Motor neuron (in vitro differentiated cells): ENCODE results near the gene DAAM2. TPM values are rescaled to one million over a fixed set of nuclear protein-coding genes. Genes with fewer than 3 reads are reported as not detected.
A peak's percentile ranks its signal among the peaks of the same experiment; 100 is the strongest.

Experiments
- ATAC-seq, 8 experiments: fragments of 200-7000 bp; cut with Tn5 transposase; replicated peaks in 6 of 8; 2 replicates each; pipeline ENCODE4 v1.8.0; 2021; ENCODE audit warnings: mild to moderate bottlenecking in 8 of 8, moderate library complexity in 8 of 8
- H3K27ac ChIP-seq, 2 donors: fragments of 250-450 bp; sonication (Bioruptor Pico); 2 replicates each; pipeline ENCODE4 v1.9.0; 2021; ENCODE audit warnings: antibody characterized with exemption in 2 of 2, mild to moderate bottlenecking in 2 of 2, moderate library complexity in 1 of 2
- H3K4me1 ChIP-seq, 2 donors: fragments of 250-450 bp; sonication (Bioruptor Pico); replicated peaks in 1 of 2; 2 replicates each; pipeline ENCODE4 v1.6.1; 2021; ENCODE audit warnings: antibody characterized with exemption in 2 of 2, mild to moderate bottlenecking in 2 of 2, moderate library complexity in 1 of 2
- H3K4me3 ChIP-seq, 5 donors: fragments of 250-450 bp; sonication (Bioruptor Pico); 2 replicates each; pipeline ENCODE4 v1.9.0; 2021; ENCODE audit warnings: antibody characterized with exemption in 5 of 5, mild to moderate bottlenecking in 5 of 5, moderate library complexity in 4 of 5
- WGBS, 10 experiments: fragments of 450-650 bp; shearing (Covaris generic); methylation state at CpG; one replicate each; pipeline ENCODE4 v1.0.0; 2022; 5-methylcytosine and 5-hydroxymethylcytosine counted together
- in situ Hi-C, 9 experiments: fragments of 400-800 bp; cut with MboI; loops; one replicate each; pipeline ENCODE4 v1.15.0; 2021; ENCODE audit warnings: low sequenced_read_pairs in 9 of 9, low pct_unique_long_range_greater_than_20kb in 2 of 9; ENCODE audit not compliant: unreplicated experiment in 9 of 9
- total RNA-seq, 8 experiments: library from RNA; unstranded; fragments of 300-600 nt; gene quantifications; 2 replicates each; pipeline versions ENCODE4 v1.2.3 to v1.2.4, GENCODE V29; 2022

Gene DAAM2
- total RNA-seq, 8 experiments from 2014 or later = 0.60 to 11.3 (median 2.4) TPM

DNA sequence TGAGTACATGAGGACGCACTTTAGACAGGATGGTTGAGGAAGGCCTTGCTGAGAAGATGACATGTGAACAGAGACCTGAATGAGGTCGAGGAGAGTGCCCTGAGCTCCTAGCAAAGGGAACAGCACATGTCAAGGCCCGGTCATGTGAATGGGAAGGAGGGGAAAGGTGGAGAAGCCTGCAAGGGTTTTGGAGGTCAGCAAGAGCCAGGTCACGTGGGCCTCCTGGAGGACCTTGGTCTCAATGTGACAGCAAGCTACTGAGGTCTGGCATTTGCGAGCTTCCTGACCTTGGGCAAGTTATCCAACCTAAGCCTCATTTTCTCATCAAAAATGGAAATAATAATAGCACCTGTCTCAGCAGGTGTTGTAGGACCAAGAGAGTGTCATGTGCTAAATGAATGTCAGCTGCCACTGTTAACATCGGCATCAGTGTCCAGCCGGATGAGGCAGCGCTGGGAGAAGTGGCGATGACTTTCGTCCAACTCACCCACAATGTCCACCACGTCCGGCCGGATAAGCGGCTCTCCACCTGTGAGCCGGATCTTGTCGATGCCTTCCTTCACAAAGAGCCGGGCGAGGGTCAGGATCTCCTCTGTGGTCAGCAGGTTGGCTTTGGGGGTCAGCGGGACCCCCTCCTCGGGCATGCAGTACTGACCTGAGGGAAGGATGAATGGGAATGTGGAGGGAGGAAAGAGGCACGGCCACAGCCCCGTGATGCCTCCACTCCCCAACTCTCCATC, 133.2 kb downstream of the DAAM2 start:
- H3K27ac ChIP-seq = no peak overlapping the region
- ATAC-seq = no peak
- 80 to 100% (median 93%) methylated on average over 1 to 15 of the region's 22 CpGs for WGBS, 10 experiments
- H3K4me3 ChIP-seq = no peak overlapping the region
- H3K4me1 ChIP-seq = no peaks in the 10 kb centered on the region
- in situ Hi-C loops = no loop called here

DNA sequence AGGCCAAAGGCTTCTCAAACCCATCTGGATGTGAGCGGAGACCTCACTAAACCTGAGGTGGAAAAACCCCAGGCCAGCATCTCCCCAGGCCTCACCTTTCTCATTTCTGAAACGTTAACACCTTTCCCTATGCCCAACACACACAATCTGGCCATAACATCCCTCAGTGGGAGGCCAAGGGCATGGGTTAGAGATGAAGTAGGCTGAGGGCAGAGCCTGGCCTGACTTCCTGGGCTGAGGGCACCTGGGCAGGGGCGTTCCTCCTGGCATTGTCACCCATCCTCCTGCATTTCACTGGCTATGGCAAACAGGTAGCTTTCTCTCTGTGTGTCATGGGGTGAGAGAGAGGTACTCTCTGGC, 133.7 kb downstream of the DAAM2 start:
- in situ Hi-C loops = no loop called here
- Histone ChIP-seq H3K27ac (no peak overlapping the region), H3K4me3 (no peak overlapping the region), H3K4me1 (no peaks in the 10 kb centered on the region)
- no peak for ATAC-seq
- 84 to 100% (median 100%) methylated on average over 1 to 3 of the region's 3 CpGs; no CpG with 5 or more reads in 3 of the 10 experiments for whole genome bisulfite sequencing, 10 experiments

DNA sequence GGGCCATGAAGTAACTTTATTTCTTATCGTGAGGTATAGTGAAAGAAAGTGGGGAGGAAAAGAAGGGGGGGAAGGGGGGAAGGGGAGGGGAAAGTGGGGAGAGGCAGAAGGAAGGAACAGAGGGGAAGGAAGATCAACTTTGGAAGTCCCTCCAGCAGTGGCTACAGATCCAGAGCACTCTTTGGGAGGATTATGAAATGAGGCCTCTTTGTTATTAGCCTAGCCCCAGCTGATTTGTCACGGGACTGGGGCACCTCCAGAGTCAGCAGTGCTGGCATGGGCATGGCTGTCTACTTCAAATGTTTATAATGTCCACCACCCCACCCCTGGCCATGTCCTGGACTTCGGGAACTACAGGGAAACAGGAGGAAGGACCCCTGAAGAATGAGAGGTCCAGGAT, 134.5 kb downstream of the DAAM2 start:
- in situ Hi-C loops = no loop called here
- 92 to 100% (median 100%) methylated on average over 1 to 2 of the region's 3 CpGs; no CpG with 5 or more reads in 4 of the 10 experiments for WGBS, 10 experiments
- no peak for ATAC-seq
- Histone ChIP-seq H3K4me1 (no peaks in the 10 kb centered on the region), H3K4me3 (no peak overlapping the region), H3K27ac (no peak overlapping the region)

DNA sequence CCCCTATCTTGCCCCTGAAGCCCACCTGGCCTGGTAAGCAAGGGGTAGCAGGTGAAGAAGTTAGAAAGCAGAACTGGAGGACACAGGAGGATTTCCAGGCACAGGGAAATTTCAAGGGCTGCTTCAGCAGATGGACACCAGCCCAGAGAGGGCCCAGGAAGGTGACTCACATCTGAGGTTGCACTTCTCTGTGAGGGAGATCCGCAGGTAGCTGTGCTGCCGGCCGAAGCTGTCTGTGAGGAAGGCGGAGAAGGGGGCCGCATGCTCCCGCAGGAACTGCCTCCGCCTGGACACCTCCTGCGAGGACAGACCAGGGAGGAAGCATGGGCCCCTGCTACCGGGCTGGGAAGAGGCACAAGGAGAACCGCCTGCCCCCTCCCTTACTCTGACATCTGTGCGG, 135.0 kb downstream of the DAAM2 start:
- ATAC-seq = peak in 1 of 8 experiments; percentile 5
- Histone ChIP-seq H3K4me3 (no peak overlapping the region), H3K27ac (no peak overlapping the region), H3K4me1 (peaks cover 0 to 1% of the 10 kb centered on the region in 2 donors)
- 83 to 100% (median 93%) methylated on average over 1 to 7 of the region's 11 CpGs; no CpG with 5 or more reads in 7 of the 10 experiments for WGBS, 10 experiments
- in situ Hi-C loops = no loop called here

DNA sequence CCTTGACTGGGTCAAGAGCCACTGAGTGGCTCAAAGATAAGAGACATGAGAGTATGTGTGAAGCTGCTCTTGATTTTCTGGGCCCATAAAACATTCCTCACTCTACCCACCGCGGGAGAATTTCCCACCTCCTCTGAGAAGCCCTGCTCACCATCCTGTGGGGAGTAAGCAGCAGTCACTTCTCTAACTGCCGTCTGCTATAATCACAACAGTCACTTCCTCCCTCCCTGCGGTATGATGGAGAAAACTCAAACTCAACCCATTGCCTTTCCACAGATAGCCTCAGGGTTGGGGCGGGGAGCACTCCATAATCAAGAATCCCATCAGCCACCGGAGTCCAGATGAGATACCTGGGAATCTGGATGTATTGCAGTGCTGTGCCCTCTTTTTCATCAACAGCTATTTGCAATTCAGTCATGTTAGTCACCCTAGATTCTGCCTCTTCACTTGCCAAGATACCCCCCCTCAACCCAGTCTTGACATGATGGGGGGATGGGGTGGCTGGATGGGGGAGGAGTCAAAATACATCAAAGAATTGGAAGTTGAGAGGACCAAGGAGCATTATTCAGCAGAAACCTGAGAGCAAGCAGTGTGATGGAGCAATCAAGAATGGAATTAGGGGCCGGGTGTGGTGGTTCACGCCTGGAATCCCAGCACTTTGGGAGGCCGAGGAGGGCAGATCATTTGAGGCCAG, 137.0 kb downstream of the DAAM2 start:
- H3K4me3 ChIP-seq = no peak overlapping the region
- in situ Hi-C loops = no loop called here
- WGBS, 10 experiments = 15 to 100% (median 75%) methylated on average over 1 to 6 of the region's 9 CpGs; no CpG with 5 or more reads in 2 of the 10 experiments
- ATAC-seq = peak in 2 of 8 experiments; percentile 23 to 33
- no peak overlapping the region for H3K27ac ChIP-seq
- peaks cover 7 to 15% of the 10 kb centered on the region in 2 donors for H3K4me1 ChIP-seq

DNA sequence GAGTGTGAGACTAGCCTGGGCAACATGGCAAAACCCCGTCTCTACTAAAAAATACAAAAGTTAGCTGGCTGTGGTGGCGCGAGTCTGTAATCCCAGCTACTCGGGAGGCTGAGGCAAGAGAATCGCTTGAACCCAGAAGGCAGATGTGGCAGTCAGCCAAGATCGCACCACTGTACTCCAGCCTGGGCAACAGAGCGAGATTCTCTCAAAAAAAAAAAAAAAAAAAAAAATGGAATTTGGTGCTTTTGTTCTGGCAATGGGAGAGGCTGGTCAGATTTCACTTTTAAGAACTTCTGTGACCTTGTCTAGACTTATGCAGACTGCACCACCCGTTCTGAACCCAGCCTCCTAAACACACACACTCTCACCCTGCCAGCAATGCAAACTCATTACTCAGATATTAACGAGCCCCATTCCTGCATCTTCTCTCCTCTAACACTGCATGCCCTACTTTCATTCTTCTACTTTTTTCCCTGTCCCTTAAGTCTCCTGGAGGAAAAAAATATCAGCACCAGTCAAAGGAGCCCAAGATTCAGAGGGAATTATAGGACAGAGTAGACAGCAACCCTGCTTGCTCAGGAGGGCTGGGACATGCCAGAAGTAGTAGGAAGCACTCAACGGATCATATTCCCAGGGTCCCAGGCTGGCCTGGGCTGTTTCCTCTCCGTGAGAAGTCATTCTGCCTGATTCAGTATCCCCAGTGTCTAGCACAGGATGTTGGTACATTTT, 137.7 kb downstream of the DAAM2 start:
- in situ Hi-C loops = no loop called here
- peak in 3 of 8 experiments; percentile 31 to 59 (median 35) for ATAC-seq
- peaks cover 7 to 15% of the 10 kb centered on the region in 2 donors for H3K4me1 ChIP-seq
- no peak overlapping the region for H3K4me3 ChIP-seq
- H3K27ac ChIP-seq = no peak overlapping the region
- 0 to 100% (median 80%) methylated on average over 2 to 8 of the region's 11 CpGs; no CpG with 5 or more reads in 2 of the 10 experiments for WGBS, 10 experiments

DNA sequence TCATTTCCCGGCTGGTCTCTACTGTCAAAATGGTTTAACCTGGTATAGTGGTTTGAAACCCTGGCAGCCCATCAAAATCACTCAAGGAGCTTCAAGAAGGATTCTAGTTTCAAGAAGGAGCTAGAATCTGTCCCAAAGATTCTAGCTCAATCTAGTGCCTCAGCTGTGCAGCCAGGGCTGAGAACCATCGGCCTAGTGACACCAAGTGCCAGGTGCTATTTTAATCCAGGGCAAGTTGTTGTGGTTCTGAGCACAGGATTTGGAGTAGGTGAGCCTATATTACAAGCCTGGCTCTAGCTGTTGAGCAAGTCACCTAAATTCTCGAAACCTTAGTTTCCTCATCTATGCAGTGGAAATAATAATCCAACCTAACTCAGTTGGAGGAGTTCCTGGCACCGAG, 138.4 kb downstream of the DAAM2 start:
- no peak overlapping the region for H3K27ac ChIP-seq
- no peak for ATAC-seq
- peaks cover 7 to 15% of the 10 kb centered on the region in 2 donors for H3K4me1 ChIP-seq
- whole genome bisulfite sequencing, 10 experiments = 50 to 100% (median 98%) methylated on average over 1 to 4 of the region's 4 CpGs; no CpG with 5 or more reads in 2 of the 10 experiments
- in situ Hi-C loops = no loop called here
- H3K4me3 ChIP-seq = no peak overlapping the region

DNA sequence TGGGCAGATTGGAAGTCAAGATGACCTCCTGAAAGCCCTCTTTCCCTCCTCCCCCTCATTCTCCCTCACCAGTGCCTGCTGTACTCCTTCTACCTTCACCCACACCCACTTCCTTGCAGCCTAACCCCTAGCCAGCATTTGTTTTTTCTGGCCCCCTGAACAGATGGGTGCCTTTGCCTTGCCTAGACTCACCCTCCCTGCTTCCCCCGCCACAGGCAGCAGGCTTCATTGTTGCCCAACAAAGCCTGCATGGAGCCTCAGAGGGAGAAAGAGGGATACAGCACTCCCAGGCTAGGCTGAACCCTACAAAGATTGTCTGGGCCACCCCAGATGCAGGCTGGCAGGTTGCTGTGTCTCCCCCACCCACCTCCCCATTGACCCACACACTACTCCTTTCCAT, 139.4 kb downstream of the DAAM2 start:
- no peak overlapping the region for H3K4me3 ChIP-seq
- peaks cover 7 to 15% of the 10 kb centered on the region in 2 donors for H3K4me1 ChIP-seq
- in situ Hi-C loops = no loop called here
- no peak for ATAC-seq
- no peak overlapping the region for H3K27ac ChIP-seq
- WGBS, 10 experiments = 80 to 100% (median 100%) methylated on average over 1 of the region's 1 CpG; no CpG with 5 or more reads in 7 of the 10 experiments

DNA sequence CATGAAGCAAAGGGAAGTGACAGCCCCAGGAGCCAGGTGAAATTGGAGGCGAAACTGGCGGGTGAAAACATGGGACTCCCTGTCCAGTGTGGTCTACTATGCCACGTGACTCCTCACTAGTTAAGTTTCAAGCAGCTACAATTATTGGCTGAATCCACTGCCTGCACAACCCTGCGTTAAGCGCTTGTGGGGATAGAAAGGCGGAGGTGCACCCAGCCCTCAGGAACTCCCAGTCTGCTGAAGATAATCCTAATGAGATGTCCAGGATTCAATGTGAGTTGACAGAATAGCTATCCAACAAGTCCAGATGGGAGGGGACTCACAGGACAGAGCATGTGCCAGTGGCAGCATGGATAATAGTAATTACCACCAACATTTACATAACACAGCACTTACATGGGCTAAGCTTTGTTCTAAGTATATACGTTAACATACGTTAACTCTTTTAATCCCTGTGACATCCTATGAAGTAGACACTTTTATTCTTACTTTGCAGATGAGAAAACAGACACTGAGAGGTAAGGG, 140.3 kb downstream of the DAAM2 start:
- no peak overlapping the region for H3K27ac ChIP-seq
- ATAC-seq = peak in 4 of 8 experiments; percentile 1 to 35 (median 22)
- in situ Hi-C loops = no loop called here
- peaks cover 7 to 15% of the 10 kb centered on the region in 2 donors for H3K4me1 ChIP-seq
- H3K4me3 ChIP-seq = no peak overlapping the region
- WGBS, 10 experiments = 47 to 100% (median 83%) methylated on average over 1 to 8 of the region's 8 CpGs; no CpG with 5 or more reads in 1 of the 10 experiments

DNA sequence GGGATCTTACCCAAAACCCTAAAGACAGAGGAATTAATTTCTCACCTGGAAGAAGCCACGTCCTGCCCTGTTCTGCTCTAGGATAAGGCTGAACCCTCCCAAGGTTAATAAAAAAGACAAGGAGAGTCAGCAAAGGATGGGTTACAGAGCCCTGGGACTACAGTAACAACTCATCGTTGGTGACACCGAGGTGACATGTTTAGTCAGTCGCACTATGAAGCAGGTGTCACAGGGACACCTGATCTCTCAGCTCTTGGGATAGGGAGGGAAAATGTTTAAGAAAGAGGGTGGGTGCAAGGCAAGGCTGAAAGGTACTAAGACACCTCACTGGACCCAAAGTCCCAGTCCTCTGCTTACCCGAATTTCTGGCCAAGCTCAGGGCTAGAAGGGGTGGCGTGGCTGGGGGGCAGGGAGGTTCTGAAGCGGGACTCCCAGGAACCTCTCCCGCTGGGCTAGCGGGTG, 141.5 kb downstream of the DAAM2 start:
- Histone ChIP-seq H3K27ac (no peak overlapping the region), H3K4me1 (peaks cover 7 to 15% of the 10 kb centered on the region in 2 donors), H3K4me3 (peak overlapping the region; percentile 54 to 85 (median 65))
- 8 to 100% (median 33%) methylated on average over 1 to 6 of the region's 9 CpGs; no CpG with 5 or more reads in 3 of the 10 experiments for WGBS, 10 experiments
- peak in 3 of 8 experiments; percentile 1 to 10 (median 4) for ATAC-seq
- in situ Hi-C loops = no loop called here

DNA sequence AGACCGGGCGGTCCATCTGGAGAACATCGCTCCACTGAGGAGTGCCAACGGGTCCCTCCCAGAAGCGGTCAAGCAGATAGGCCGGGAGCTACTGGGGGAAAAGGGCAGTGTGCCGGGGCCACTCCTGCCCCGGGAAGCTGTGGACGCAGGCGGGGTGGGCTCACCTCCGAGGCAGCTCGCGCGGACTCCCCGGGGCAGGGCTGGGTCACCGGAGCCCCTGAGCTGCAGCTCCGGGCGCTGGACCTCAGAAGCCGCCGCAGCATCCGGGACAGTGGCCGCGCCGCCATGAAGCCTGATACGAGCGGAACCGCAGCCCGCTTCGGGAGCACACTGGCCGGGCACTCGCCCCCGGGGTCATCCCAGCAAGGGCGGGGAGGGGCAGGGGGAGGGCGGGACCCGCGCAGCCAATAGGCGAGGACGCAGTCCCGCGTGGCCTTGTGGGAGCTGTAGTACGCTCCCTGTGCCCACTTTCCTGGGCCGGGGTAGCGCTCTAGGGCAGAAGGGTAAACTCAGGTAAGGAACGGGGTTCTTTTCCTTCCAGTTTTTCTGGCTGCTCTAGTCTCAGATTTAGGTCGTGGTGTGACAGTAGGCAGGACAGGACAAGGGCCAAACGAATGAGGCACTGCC, 142.1 kb downstream of the DAAM2 start, which contains the start of gene MOCS1:
Gene MOCS1, minus strand, starts transcription at position 332 of the 627 bp plus-strand sequence. Its CDS starts 45 bp downstream, at position 287.
- peak; percentile 76 to 98 (median 95) for ATAC-seq
- in situ Hi-C loops = no loop called here
- Histone ChIP-seq H3K4me1 (peaks cover 7 to 15% of the 10 kb centered on the region in 2 donors), H3K27ac (no peak within 1 kb of the TSS), H3K4me3 (peak within 1 kb of the TSS; percentile 54 to 85 (median 65))
- 0 to 43% (median 0%) methylated on average over 1 to 12 of the region's 46 CpGs; no CpG with 5 or more reads in 2 of the 10 experiments for WGBS, 10 experiments

DNA sequence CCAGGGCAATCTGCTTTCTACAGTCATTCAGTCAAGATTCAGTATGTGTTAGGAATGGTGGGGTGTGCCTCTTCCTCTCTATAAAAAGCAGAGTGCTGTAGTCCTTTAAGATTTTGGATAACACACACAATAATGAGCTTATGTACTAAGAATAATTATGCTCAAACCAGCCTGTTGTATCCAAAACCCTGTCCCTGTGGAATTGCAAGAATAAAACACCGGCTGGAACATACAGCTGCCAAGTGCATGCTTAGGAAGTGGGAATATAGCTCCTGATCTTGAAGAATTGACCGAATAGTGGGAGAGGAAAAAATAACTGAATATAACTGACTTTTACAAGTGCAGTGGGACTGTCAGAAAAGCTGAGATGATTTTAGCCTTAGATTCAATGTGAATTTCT, 143.1 kb downstream of the DAAM2 start:
- Histone ChIP-seq H3K27ac (no peak overlapping the region), H3K4me1 (peaks cover 7 to 15% of the 10 kb centered on the region in 2 donors), H3K4me3 (no peak overlapping the region)
- in situ Hi-C loops = no loop called here
- no peak for ATAC-seq
- 33 to 100% (median 100%) methylated on average over 1 to 2 of the region's 2 CpGs; no CpG with 5 or more reads in 3 of the 10 experiments for WGBS, 10 experiments
